ENCODE measurements around the gene FTO. TPM values are rescaled to one million over a fixed set of nuclear protein-coding genes. Genes with fewer than 3 reads are reported as not detected.

Gene FTO
- total and polyA plus RNA-seq, 2 of the 13 experiments (the other 11 are each of a cell fraction or from before 2014, with no cell fraction given): 41.6 to 55.8 TPM

- TF ChIP-seq RAD51 (IDR thresholded peaks at IDR 0.05; ENCODE audit: borderline replicate concordance) (no peak), HNRNPH1 (optimal IDR thresholded peaks at IDR 0.05; ENCODE audit: low read depth, low read length) (peak; percentile 96), ZFY (CRISPR knock-in tag; IDR thresholded peaks at IDR 0.05) (peak; percentile 97), MEIS1 (CRISPR knock-in tag; IDR thresholded peaks at IDR 0.05; ENCODE audit: borderline replicate concordance) (peak; percentile 86), ZHX1 (CRISPR knock-in tag; IDR thresholded peaks at IDR 0.05; ENCODE audit: low read depth) (peak; percentile 85), ZNF329 (CRISPR knock-in tag; IDR thresholded peaks at IDR 0.05; ENCODE audit: low read depth) (no peak), ZSCAN9 (CRISPR knock-in tag; IDR thresholded peaks at IDR 0.05; ENCODE audit: borderline replicate concordance) (peak; percentile 60), SKIL (CRISPR knock-in tag; IDR thresholded peaks at IDR 0.05; ENCODE audit: borderline replicate concordance) (no peak), ZNF143 (CRISPR knock-in tag; IDR thresholded peaks at IDR 0.05) (peak; percentile 100), GPN1 (CRISPR knock-in tag; IDR thresholded peaks at IDR 0.05; ENCODE audit: borderline replicate concordance) (no peak), FOXO1 (CRISPR knock-in tag; IDR thresholded peaks at IDR 0.05) (peak; percentile 57), U2AF2 (IDR thresholded peaks at IDR 0.05; ENCODE audit: low read depth, low read length) (peak; percentile 96), PAF1 (CRISPR knock-in tag; IDR thresholded peaks at IDR 0.05) (no peak), MXD4 (CRISPR knock-in tag; IDR thresholded peaks at IDR 0.05) (peak; percentile 92), CREB1 (IDR thresholded peaks at IDR 0.05) (peak; percentile 83), CREB1 (CRISPR knock-in tag; IDR thresholded peaks at IDR 0.05) (peak; percentile 97), FOXP4 (CRISPR knock-in tag; IDR thresholded peaks at IDR 0.05) (peak; percentile 62; the same call in 1 of the 2 replicates), E2F5 (CRISPR knock-in tag; conservative IDR thresholded peaks at IDR 0.05) (peak; percentile 89), ZNF225 (CRISPR knock-in tag; IDR thresholded peaks at IDR 0.05) (0 out of 2 replicates have a peak, but pooled peaks have one; percentile 59), ZNF792 (CRISPR knock-in tag; IDR thresholded peaks at IDR 0.05) (peak; percentile 91), IKZF5 (CRISPR knock-in tag; IDR thresholded peaks at IDR 0.05) (peak; percentile 94), PAX8 (CRISPR knock-in tag; IDR thresholded peaks at IDR 0.05; ENCODE audit: borderline replicate concordance) (peak; percentile 87; the same call in 1 of the 2 replicates)
These were observed at the start of gene FTO, which contains the start of gene RPGRIP1L (continued) for GRCh38 chr16:53703590-53704444.
